Fibroblast of skin of right quadriceps (primary cell): ENCODE results near the gene TRIM44.
"Not testable (repeated sequence)": the region's sequence is repeated elsewhere in the genome, so short reads cannot be mapped to it uniquely, and the experiment has no call there.

Experiments
- DNase-seq: peaks from one replicate; pipeline ENCODE4 v3.0.0-alpha.2; 2013

The TRIM44 gene

DNA sequence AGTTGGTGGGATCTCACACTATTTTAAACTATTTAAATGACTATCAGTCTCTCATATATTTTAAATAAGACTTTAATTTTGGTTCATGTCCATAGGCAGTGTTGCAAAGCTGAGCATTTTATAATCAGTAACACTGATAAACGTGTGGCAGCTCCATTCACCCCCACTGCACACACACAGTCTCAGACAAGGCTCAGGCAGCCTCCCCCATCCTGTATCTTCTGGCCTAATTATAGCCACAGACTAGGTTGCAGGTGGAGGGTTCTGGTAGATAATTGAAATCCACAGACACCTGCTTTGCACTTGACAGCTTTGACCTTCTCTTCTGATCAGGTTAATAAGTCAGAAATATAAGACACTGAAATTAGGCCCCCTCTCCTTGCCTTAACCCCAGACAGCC lies 162.8 kb downstream of the TRIM44 start:
- no peak for DNase-seq

DNA sequence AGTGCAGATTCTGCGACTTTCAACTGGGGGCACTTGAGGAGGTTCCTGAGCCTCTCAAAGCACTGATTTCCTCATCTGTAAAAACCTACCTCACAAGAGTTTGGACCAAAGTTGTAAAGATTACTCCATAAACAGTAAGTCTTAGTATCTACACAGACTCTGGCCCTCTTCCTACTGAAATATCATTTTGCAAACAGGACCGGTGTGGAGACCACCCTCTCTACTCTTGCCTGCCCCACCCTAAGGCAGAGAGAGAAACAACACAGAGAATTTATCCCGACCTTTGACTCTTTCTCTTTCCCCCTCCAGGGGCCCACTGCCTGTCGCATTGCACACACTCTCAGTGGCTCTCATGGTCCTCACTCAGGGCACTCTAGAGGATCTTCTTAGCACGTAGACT lies 163.4 kb downstream of the TRIM44 start:
- DNase-seq, result no peak

DNA sequence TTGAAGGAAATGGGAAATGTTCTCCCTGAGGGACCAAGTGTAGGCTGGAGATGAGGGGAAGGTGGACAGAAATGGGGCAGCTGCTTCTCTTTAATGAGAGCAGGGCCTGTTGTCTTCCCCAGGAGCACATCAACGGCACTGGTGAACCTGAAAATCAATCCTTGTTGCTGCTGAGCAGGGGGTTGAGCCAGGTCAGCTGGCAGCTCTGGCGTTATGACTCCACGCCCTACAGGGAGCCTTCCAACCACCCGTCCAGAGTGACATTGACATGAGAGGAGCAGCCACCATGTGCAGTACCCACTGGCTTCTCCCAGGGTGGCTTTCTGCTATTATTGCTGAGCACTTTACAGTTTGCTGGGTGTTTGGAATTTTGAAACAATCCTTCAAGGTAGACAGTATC lies 164.4 kb downstream of the TRIM44 start:
- DNase-seq, result no peak

DNA sequence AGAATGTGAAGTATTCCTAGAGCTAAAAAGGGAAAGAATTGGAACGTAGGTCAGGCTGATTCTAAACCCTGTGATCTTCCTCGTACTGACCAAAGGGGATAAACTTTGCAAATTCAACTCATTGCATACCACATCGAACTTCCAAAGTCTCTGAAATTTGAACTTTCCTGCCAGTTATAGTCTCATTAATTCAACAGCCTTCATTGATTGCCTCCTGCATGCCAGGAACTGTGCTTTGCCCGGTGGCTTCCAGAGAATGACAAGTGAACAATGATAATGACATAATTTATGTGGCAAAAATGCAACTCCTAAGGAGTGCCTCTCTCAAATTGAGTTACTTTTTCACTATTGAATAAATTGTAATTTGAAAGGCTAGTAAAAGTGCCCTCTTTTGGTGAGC lies 173.6 kb downstream of the TRIM44 start:
- DNase-seq, result no peak

DNA sequence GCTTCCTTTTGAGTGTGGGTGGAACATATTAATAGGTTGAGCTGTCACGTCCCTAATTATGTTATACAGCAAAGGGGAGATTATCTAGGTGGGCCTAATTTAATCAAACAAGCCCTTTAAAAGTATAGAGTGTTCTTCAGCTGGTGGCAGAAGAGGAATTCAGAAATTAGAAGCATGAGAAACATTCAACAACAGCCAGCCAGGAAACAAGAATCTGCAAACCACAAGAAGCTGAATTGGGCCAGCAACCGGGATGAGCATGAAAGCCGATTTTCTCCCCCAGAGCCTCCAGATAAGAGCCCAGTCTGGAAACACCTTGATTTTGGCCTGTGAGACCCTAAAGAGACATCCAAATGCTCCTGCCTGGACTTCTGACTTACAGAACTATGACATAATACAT lies 175.5 kb downstream of the TRIM44 start:
- DNase-seq, result peak; percentile 7

DNA sequence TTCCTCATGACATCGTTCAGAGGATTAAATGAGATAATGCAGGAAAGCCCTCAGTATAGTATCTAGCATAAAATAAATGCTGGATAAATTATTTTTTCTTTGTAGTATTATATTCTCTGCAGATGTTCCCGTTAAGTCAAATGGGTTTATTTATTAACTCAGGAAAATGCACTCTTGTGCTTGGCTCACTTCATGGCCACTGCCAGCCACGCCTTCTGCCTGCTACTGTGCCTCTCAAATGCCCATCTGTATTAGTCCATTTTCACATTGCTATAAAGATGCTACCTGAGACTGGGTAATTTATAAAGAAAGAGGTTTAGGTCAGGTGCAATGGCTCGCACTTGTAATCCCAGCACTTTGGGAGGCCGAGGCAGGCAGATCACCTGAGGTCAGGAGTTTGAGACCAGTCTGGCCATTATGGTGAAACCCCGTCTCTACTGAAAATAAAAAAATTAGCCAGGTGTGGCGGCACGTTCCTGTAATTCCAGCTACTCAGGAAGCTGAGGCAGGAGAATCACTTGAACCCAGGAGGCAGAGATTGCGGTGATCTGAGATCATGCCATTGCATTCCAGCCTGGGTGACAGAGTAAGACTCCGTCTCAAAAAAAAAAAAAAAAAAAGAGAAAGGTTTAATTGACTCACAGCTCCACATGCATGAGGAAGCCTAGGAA lies 176.3 kb downstream of the TRIM44 start:
- DNase-seq, result not testable (repeated sequence)

DNA sequence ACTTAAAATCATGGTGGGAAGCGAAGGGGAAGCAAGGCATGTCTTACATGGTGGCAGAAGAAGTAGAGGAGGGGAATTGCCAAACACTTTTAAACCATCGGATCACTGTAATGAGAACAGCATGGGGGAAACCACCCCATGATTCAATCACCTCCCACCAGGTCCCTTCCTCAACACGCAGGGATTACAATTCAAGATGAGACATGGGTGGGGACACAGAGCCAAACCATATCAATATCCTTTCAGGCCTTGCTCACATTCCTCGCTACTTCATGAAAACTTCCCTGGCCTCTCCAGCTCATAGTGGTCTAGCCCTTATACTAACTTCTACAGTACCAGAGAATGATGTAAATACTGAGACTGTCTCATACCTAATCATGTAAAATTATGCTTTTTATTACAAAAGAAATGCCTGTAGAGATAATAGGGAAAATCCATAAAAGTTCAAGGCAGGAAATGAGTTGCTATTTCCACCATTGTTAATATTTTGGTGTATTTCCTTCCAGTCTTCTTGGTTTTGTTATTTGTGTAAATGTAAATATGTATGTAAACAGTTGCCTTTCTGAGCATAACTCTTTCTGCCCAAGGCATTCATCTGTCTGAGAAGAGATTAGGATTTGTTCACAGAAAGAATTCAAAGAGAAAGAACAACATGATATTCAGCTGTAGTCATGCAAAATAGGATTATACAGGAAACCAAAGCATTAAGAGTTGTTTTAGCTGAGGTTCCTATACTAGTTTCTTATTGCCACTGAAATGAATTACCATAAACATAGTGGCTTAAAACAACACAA lies 177.0 kb downstream of the TRIM44 start:
- no peak for DNase-seq

DNA sequence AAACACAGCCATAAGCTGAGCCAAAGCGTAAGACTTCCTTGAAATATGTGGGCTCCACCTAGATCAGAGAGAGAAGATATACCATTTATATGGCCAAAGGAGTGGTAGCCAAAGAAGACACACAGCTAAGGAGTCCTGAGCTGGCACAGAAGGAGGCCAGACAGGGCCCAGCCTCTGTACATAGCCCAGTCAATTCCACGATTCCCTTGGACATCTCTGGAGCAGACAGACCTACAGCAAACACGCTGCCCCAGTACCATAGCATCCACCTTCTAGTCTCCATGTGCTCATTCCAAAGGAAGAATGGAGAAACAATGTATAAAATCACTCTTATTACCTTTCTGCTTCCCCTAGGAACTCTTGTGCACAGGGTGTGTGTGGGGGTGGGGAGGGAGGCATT lies 179.2 kb downstream of the TRIM44 start:
- no peak for DNase-seq

DNA sequence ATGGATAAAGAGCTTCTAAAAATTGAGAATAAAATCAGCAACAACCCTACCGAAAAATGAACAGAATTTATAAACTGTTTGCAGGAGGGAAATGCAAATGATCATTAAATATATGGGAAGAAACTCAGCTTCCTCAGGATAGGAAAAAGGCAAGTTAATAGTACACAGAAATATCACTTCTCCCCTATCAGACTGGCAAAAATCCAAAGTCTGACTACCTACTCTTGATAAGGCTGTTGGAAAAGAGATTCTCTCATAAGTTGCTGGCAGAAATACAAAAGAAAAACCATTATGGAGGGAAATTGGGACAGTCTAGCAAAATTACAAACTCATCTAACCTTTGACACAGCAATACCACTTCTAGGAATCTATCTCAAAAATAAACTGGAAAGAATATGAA lies 180.4 kb downstream of the TRIM44 start:
- DNase-seq, result no peak

DNA sequence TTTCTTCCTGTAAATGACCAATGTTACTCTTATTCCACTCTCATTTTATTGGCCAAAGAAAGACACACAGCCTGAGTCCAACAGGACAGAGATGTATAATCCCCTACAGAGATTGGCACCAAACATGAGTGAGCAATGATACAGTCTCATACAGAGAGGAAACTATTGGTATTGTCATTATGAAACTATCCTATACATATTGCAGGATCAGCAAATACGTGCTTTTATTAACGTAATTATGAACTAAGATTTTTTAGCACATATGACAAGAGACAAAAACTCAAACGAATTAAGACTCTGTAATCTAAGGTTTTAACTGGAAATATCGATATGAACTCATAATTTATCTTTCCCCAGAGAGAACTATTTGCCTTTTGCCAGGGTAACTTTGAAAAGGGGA lies 182.0 kb downstream of the TRIM44 start:
- no peak for DNase-seq

DNA sequence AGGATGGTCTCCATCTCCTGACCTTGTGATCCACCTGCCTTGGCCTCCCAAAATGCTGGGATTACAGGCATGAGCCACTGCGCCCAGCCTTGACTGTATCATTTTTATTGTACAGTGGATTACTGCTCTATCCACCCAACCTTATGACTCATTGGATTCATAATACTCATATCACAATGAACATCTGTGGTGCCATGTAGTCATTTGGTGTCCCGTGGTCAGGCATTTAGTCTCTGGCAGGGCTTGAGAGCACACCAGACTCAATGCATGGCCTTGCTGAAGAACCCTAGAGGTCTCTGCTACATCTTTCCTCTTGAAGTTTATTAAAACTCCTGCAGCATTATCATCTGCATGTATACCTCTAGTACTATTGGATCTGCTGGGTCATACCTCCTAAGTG lies 183.3 kb downstream of the TRIM44 start:
- no peak for DNase-seq

DNA sequence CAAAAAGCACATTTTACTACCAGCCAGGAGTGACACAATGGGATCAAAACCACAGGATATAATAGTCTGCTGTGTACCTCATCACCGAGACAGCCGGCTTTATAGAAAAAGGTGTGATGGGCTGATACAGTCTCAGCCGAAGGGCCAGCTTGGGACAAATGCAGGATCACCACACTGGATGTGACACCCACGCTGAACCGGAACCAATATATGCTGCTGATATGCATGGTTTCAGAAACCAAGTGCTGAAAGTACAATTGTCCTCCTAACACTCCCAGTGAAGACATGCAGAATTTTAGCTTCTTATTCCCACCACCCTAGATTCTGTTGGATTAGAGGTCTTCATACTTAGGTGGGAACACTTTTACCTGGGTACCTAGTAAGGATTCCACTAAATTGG lies 184.3 kb downstream of the TRIM44 start:
- DNase-seq, result no peak

DNA sequence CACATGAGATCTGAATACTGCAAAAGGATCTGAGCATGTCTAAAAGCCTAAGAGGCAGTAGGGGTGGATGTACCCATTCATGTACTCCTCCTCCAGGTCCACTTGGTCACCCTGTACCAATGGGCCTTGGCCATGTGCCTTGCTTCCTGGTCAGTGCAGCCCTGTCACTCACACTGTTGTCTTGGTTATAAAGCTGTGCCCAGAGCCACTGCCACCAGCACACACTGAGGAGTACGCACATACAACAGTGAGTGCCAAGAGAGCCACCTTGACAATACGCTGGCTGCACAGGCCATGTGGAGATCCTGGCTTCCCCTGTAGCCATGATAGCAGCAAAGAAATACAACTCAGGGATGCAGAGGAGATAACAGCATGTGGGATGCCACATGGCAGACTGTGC lies 184.9 kb downstream of the TRIM44 start:
- no peak for DNase-seq

DNA sequence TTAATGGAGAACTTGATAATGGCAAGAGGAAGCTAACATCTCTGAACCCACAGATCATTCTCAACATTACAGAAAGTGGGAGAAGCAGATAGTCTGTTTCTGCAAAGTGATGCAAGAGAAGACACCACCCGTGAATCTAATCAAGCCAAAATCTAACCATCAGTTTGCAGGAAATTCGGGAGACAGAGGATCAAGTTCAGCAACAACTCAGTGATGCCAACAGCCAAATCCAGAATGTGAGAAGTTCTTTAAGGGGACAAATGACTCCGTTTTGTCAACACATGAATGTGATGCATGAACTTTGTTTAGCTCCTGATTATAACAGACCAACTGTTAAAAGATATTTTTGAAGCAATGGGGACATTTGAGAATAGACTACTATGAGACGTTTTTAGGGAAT lies 186.0 kb downstream of the TRIM44 start:
- DNase-seq, result no peak

DNA sequence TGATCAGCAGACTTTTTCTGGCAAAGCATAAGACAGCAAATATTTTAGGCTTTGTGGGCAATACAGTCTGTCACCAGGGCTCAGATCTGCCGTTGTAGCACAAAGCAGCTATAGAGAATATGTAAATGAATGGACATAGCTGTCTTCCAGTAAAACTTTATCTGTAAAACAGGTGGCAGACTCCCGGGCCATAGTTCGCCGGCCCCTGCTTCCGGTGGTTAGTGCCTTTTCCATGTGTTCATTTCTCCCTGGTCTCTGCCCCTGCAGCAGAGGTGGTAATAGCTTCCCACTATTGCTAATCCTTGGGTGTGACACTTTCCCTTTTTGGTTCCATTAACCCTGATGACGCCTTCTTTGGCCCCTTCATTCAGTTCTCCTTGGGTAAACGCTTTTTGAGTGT lies 187.6 kb downstream of the TRIM44 start:
- DNase-seq, result no peak

DNA sequence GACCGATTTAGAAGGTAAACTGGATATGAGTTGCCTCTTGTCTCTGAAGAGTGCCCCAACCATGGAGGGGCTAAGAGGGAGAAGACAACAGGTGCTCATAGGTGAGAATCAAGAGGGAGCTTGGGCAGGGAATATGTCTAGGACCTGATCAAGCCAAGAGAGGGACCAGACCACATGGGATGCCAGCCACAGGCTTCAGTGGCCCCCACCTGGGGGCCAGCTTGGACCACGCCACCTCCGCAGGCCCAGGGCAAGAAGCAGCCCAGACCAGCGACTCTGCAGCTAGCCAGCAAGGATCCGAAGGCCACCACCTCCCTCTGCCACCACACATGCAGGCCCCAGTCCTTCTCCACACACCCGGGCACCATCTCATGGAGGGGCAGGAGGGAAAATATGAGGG lies 188.8 kb downstream of the TRIM44 start:
- DNase-seq, result no peak

DNA sequence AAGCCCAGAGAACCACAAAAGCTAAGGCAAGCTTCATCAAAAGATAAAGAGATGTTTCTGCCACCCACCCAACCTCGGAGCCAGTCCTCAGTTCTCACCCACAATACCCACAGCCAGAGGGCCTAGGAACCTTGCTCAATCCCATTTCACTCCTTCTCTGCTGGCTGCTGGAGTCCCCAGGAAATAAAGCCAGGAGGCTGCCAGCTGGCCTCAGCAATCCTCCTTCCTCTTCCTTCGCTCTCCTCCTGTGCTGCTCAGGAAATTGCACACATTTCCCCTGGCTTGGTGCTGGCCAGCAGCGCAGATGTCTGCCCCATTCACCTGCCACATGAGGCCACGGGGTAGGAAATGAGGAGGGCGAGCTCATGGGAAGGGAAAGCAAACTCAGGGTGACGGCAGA lies 189.5 kb downstream of the TRIM44 start:
- no peak for DNase-seq

DNA sequence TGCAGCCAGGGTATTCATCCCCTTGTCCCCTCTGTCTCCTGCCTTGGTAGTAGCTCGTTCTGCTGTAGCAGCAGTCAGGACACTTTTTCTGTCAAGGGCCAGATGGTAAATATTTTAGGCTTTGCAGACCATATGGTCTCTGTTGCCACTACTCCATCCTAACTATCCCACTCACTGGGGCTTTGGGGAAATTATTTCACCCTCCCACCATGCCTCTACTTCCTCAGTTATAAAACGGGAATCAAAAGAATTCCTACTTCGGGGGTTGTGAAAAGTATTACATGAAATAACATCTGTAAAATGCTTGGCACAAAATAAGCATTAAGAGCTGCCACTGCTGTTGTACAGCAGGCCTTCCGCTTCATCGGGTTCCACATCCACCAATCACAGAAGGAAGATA lies 191.4 kb downstream of the TRIM44 start:
- no peak for DNase-seq

DNA sequence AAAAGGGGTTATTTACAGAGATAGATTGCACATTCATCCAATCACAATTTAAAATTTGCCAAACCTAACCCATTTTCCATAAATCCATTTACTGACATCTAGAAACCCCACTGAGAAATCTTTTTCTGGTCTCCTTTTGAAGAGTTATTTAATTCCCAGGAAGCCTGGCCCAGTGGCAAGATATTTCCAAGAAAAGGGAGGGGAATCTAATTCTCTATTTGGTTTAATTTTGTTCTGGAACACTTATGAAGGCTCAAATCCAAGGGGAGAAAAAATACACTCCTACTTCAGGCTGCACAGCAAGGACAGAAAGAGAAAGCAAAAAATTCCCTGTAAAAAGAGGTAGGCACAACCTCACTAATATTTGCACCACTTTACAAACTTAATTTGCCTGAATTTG lies 193.1 kb downstream of the TRIM44 start:
- DNase-seq, result no peak

DNA sequence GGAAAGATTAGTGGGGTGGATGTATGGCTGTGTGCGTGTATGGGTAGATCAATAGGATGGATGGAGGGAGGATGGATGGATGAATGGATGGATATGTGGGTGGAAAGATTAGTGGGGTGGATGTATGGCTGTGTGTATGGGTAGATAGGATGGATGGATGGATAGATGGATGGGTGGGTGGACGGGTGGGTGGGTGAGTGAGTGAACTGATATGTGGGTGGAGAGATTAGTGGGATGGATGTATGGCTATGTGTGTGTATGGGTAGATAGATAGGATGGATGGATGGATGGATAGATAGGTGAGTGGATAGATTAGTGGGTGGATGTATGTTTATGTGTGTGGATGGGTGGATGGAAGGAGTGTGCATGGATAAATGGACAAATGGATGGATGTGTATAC lies 193.7 kb downstream of the TRIM44 start:
- DNase-seq, result no peak

DNA sequence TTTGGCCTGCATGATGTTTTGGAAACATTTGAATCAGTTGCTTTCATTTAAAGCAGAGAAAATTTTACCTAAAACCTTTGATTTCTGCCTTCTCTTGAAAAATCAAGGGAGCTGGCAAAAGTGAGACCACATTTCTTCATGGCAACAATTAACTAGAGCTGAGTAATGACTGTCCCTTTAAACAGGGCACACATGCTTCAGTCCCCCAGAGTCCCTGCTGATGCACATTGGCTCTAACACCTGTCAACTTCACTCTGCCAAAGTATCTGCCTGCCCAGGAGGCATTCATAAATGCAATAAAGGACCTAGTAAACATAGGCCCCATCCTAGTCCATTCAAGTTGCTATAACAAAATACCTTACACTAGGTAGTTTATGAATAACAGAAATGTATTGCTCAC lies 194.2 kb downstream of the TRIM44 start:
- no peak for DNase-seq

DNA sequence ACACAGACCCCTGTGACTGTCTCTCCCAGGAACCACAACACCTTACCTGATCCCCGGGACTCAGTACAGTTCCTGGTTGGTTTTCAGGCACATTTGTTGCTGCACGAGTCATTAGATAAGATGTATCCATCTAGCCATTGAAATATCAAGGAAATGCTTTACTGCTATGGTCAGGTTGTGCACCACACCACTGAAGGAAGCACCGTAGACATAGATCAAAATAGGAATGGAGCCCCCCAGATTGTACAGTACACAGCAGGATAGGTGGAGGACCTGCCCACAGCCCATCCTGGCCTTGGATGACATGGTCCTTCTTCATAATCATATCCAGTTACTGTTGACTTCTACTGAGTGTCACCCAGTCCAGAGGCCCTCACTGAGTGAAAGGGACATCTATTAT lies 195.3 kb downstream of the TRIM44 start:
- DNase-seq, result no peak

DNA sequence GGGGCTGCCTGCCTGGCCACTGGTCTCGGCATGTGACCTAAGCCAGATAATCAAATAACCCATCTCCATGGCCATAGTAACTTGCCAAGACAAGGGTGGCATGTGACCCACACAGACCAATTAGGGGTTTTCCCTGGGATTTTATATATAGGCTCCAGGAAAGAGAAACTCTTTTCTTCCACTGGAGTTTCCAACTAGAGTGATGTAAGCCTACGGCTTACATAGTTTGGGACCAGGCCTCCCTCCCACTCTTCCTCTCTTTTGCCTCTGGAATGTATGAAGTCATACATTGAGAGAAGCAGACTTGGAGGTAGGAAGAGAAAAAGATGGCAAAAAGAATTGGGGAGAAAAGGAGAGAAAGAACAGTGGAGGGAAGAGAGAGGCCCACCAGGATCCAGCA lies 196.7 kb downstream of the TRIM44 start:
- peak; percentile 2 for DNase-seq

DNA sequence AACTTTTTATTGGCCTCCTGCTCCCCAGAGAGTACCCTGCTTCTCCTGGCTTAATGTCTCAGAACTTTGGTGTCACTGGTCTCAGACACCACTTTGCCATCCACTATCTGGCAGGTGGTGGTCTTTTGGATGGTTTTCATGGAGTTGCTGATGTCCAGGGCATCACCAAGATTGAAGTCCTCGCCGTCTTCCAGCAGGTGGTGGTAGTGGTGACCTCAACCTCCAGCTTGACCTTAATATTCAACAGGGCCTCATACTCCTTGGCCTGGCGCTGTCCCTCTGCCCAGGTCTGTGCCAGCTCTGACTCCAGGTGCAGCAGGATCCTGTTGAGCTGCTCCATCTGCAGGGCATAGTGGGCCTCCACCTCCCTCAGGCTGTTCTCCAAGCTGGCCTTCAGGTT lies 197.6 kb downstream of the TRIM44 start:
- not testable (repeated sequence) for DNase-seq

DNA sequence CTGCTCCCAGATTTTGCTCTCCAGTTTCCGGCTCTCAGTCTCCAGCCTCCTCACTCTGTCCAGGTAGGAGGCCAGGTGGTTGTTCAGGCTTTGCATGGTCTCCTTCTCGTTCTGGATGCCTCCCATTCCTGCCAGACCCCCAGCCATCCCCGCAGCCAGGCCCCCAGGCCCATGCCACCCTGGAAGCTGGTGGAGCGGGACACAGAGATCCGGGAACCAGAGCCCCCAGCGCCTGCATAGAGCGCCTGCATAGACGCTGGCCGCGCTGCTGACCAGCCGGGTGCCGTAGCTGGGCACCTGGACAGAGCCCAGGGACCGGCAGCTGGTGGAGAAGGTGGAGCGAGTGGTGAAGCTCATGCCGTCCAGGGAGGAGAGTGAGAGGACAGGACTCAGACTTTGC lies 198.6 kb downstream of the TRIM44 start:
- DNase-seq, result no peak
